Muscle layer of duodenum (tissue), 2 donors: Measurements from ENCODE around the gene TTC33.

Experiments used
- H3K27ac ChIP-seq: one replicate; pipeline ENCODE4 v1.7.0; 2013; ENCODE audit warnings: mild to moderate bottlenecking, low read length
- H3K27me3 ChIP-seq: one replicate; pipeline ENCODE4 v1.7.0; 2013; ENCODE audit warnings: low read depth, mild to moderate bottlenecking, control low read depth, low read length
- H3K36me3 ChIP-seq, 2 donors: one replicate each; pipeline ENCODE4 v1.7.0; 2013; ENCODE audit warnings: low read length in 2 of 2, control low read depth in 1 of 2, mild to moderate bottlenecking in 1 of 2; ENCODE audit not compliant: insufficient read depth in 2 of 2, control insufficient read depth in 1 of 2
- H3K4me1 ChIP-seq, 2 donors: one replicate each; pipeline ENCODE4 v1.7.0; 2013; ENCODE audit warnings: low read length in 2 of 2, mild to moderate bottlenecking in 2 of 2, control low read depth in 1 of 2, moderate library complexity in 1 of 2; ENCODE audit not compliant: insufficient read depth in 2 of 2, control insufficient read depth in 1 of 2
- H3K4me3 ChIP-seq, 2 donors: one replicate each; pipeline ENCODE4 v1.7.0; 2013; ENCODE audit warnings: low read length in 2 of 2, low read depth in 1 of 2, mild to moderate bottlenecking in 1 of 2
- H3K9me3 ChIP-seq, 2 donors: one replicate each; pipeline ENCODE4 v1.7.0; 2013; ENCODE audit warnings: low read length in 2 of 2, control low read depth in 1 of 2, mild to moderate bottlenecking in 1 of 2; ENCODE audit not compliant: control insufficient read depth in 1 of 2
- donor health status: healthy.

TTC33 gene

DNA sequence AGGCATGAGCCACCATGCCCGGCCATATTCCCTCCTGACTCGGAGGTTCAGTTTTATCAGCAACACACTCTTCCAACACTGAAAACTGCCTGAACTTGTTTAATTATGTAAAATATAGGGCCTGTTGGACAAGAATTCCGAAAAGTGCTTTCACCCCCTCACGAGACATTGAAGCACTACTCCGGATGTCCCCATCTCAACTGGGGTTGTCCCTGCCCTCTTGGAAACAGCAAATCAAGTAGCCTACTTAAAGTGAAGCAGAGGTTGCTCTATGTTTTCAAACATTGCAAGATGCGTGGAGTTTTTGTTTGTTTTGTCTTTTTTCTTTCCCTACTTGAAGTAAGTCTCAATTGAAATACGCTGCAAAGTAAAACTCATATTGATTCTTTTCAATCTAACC is 68.4 kb downstream of the TTC33 start:
- Histone ChIP-seq H3K27me3 (no peaks in the 10 kb centered on the region), H3K4me1 (peaks cover 11 to 14% of the 10 kb centered on the region in 2 donors), H3K36me3 (peaks cover 3 to 16% of the 10 kb centered on the region in 2 donors), H3K9me3 (no peaks in the 10 kb centered on the region), H3K4me3 (peak overlapping the region in 1 of 2 donors; percentile 3), H3K27ac (peak overlapping the region; percentile 17)

GRCh38 chr5:40685976-40686486 is 69.7 kb downstream of the TTC33 start:
- Histone ChIP-seq H3K9me3 (no peaks in the 10 kb centered on the region), H3K36me3 (peaks cover 0 to 6% of the 10 kb centered on the region in 2 donors), H3K27me3 (no peaks in the 10 kb centered on the region), H3K4me3 (peak overlapping the region in 1 of 2 donors; percentile 30), H3K27ac (no peak overlapping the region), H3K4me1 (peaks cover 11 to 14% of the 10 kb centered on the region in 2 donors)

DNA sequence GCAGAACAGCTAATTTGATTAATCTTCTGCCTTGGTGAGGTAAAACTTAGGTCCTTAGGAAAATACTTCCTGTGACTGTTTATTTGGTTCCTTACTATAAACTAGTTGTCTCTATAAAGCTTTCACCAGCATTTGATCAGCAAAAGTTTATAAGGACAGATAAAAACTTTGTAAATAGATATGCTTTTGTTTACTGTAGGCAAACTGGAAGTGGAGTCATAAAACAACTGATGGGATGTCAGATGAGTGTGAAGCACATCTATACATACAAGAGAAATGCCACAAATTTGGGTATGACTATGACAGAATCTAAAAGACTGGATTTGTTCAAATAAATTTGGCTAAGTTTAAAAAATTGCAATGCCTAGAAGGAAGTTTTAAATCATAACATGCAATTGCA is 70.6 kb downstream of the TTC33 start:
- peaks cover 0 to 1% of the 10 kb centered on the region in 2 donors for H3K36me3 ChIP-seq
- peak overlapping the region; percentile 52 for H3K27ac ChIP-seq
- H3K9me3 ChIP-seq, result no peaks in the 10 kb centered on the region
- H3K4me3 ChIP-seq, result peak overlapping the region in 1 of 2 donors; percentile 61
- H3K27me3 ChIP-seq, result no peaks in the 10 kb centered on the region
- peaks cover 14 to 18% of the 10 kb centered on the region in 2 donors for H3K4me1 ChIP-seq

DNA sequence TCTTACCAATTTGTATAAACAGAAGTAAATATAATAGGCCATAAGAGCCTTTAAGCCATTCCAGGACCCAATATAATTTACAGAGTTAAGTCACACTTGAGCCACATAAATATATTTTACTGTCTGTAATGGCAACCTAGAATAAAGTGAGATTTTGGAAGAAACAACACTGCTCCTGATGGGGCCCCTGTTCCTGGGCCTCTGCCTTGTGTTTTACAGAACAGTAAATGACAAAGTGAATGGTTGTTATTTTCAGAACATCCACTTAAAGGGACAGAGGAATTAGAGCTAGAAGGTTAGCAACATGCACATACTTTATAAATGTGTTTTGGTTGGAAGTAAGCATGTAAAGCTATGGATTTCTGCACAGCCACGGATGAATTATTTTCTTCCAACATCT is 72.5 kb downstream of the TTC33 start:
- no peaks in the 10 kb centered on the region for H3K36me3 ChIP-seq
- peak overlapping the region; percentile 94 to 95 for H3K4me3 ChIP-seq
- peaks cover 3 to 22% of the 10 kb centered on the region in 2 donors for H3K4me1 ChIP-seq
- no peaks in the 10 kb centered on the region for H3K27me3 ChIP-seq
- peak overlapping the region; percentile 92 for H3K27ac ChIP-seq
- no peaks in the 10 kb centered on the region for H3K9me3 ChIP-seq

DNA sequence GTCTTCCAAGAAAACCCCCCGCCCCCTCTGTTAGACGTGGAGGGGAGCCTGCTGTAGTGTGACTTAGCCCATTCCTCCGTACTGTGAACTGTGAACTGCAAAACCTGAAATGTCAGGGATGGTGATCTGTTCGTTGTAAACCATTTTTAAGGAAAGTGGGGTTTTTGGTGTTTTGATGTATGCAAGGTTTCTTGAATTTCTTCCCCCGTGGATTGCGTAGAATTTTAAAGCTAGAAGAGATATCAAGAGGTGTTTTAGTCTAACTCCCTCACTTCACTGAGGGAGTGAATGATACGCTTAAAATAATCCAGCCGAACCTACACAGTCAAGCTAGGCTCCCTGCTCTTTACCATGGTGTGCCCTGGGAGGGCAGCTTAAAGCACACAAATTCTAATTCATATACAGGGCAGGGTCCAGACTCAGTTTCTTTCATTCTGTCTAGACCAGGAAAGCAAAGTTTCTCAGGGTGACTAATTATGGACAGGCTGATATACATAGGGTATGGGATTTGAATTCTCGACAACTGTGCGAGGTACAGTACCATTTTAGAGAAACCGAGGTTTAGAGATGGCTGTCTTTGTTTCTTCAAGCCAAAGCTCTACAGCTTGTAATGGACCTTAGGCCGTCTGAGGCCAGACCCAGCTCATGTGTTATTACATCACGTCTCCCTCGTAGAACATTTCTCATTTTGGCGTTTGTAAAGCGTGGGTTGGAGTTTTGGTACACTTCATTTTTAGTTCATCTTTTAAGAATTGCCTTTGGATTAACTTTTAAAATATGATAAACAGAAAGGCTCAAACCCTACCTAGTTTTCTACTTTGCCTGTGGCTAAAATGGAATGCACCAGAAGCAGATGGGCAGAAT is 73.4 kb downstream of the TTC33 start:
- Histone ChIP-seq H3K36me3 (no peaks in the 10 kb centered on the region), H3K4me3 (peak overlapping the region; percentile 94 to 95), H3K4me1 (peaks cover 2 to 22% of the 10 kb centered on the region in 2 donors), H3K27ac (peak overlapping the region; percentile 92), H3K9me3 (no peaks in the 10 kb centered on the region), H3K27me3 (no peaks in the 10 kb centered on the region)

GRCh38 chr5:40681363-40682153 is 74.2 kb downstream of the TTC33 start:
- Histone ChIP-seq H3K9me3 (no peaks in the 10 kb centered on the region), H3K27ac (peak overlapping the region; percentile 92), H3K27me3 (no peaks in the 10 kb centered on the region), H3K36me3 (no peaks in the 10 kb centered on the region), H3K4me1 (peaks cover 9 to 22% of the 10 kb centered on the region in 2 donors), H3K4me3 (peak overlapping the region; percentile 94 to 95)

DNA sequence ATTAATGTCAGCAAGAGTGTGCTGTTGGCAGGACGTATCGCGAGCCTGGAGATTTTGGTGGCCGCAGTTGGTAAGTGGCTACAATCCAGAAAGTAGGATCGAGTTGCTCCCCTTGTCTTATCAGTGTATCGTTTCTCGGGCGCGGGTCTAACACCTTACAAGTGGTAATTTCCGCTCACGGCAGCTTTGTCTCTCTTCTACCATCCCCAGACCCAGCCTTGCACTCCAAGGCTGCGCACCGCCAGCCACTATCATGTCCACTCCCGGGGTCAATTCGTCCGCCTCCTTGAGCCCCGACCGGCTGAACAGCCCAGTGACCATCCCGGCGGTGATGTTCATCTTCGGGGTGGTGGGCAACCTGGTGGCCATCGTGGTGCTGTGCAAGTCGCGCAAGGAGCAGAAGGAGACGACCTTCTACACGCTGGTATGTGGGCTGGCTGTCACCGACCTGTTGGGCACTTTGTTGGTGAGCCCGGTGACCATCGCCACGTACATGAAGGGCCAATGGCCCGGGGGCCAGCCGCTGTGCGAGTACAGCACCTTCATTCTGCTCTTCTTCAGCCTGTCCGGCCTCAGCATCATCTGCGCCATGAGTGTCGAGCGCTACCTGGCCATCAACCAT is 74.9 kb downstream of the TTC33 start:
- H3K4me1 ChIP-seq, result peaks cover 9 to 22% of the 10 kb centered on the region in 2 donors
- no peaks in the 10 kb centered on the region for H3K27me3 ChIP-seq
- H3K9me3 ChIP-seq, result no peaks in the 10 kb centered on the region
- peak overlapping the region; percentile 92 for H3K27ac ChIP-seq
- H3K36me3 ChIP-seq, result no peaks in the 10 kb centered on the region
- peak overlapping the region; percentile 94 to 95 for H3K4me3 ChIP-seq

DNA sequence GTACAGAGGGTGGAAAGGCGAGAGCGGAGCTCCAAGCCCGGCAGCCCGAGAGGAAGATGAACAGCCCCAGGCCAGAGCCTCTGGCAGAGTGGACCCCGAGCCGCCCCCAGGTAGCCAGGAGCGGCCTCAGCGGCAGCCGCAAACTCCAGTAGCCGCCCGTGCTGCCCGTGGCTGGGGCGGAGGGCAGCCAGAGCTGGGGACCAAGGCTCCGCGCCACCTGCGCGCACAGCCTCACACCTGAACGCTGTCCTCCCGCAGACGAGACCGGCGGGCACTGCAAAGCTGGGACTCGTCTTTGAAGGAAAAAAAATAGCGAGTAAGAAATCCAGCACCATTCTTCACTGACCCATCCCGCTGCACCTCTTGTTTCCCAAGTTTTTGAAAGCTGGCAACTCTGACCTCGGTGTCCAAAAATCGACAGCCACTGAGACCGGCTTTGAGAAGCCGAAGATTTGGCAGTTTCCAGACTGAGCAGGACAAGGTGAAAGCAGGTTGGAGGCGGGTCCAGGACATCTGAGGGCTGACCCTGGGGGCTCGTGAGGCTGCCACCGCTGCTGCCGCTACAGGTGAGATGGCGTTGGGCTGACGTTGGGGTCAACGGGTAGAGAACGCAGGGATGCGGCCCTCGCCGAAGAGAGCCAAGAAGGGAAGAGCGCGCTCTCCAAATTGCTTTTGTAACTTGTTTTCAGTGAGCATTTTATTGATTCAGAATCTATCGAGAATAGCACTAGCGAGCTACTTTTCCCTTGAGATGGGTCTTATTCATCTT is 75.7 kb downstream of the TTC33 start, which contains the start of gene PTGER4:
TSS of gene PTGER4 (plus strand) at position 3 of the 769 bp plus-strand sequence. CDS start 1,079 bp downstream, outside the sequence.
- Histone ChIP-seq H3K4me3 (peak within 1 kb of the TSS; percentile 94 to 95), H3K27ac (peak within 1 kb of the TSS; percentile 96), H3K27me3 (no peaks in the 10 kb centered on the region), H3K4me1 (peaks cover 9 to 19% of the 10 kb centered on the region in 2 donors), H3K36me3 (no peaks in the 10 kb centered on the region), H3K9me3 (no peaks in the 10 kb centered on the region)

DNA sequence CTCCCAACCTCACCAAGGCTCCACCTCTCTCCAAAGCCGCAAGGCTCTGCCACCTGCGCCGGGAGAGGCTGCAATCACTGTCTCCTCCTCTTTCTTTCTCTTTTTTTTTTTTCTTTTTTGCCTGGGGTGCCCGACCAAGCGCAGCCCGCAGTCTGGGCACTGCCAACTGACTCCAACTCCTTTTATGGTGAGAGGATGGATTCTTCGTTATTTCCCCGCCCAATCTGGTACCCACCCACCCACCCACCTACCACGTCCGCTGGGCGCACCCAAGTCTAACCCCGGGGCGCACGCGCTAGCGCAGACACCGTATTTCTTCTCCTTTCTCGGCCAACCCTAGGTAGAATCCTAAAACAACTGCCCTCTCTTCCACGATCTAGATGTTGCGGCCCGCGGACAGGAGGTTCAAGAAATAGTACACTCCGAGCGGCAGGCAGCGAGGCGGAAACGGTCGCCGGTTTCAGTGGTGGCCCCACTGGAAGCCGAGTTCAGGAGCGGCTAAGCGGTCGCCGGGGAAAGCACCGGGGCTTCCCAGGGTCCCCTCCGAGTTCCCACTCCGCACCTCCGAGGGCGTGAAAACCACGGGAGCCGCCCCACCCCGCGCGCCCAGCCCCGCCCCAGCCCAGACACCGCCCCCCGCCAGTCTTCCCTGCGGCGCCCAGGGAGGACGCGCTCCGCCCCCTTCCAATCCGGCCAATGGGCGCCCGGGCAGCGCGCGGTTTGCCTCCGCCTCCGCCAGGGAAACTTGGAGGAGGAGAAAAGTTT is 76.4 kb downstream of the TTC33 start:
- H3K27me3 ChIP-seq, result no peaks in the 10 kb centered on the region
- H3K4me1 ChIP-seq, result peaks cover 9 to 14% of the 10 kb centered on the region in 2 donors
- peak overlapping the region; percentile 94 to 95 for H3K4me3 ChIP-seq
- peak overlapping the region; percentile 96 for H3K27ac ChIP-seq
- no peaks in the 10 kb centered on the region for H3K9me3 ChIP-seq
- no peaks in the 10 kb centered on the region for H3K36me3 ChIP-seq
